Stimulated activated CD4-positive, alpha-beta T cell treated with anti-CD3 and anti-CD28 coated beads, Interleukin-1b, Interleukin-23, amount 100 ng/mL, for 1 hour (primary cell): ENCODE results near the gene SNX14.

Source experiments
- DNase-seq, 2 donors: peaks; one replicate each; pipeline ENCODE4 v3.0.0-alpha.2; 2020; ENCODE audit warnings: low read depth in 2 of 2

Gene SNX14

DNA sequence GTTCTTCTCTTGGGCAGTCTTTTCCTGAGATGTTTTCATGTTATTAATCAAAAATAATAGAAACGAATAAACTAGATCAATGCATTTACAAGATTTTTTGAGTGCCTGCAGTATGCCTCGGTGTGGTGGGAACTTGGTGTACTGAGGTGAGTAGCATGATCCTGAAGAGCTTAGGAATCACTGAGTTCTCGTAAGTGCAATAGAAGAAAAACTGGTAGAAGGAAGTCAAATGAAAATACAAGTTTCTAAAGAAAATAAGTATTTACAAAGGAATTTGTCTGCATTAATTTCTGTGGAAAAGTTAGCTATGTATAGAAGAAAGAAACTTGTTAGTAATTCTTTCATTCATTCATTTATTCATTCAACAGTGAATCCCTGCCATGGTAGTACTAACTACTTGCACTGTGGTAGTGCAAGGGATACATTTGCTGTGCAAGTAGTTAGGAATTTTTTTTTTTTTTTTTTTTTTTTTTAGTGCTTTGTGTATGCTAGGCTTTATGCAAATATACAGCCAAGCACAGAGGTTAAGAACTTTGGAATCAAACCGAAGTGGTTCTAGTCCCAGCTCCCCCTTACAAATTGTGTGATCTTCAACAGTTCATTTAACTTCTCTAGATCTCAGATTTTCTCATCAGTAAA, 129.9 kb downstream of the SNX14 start:
- no peak for DNase-seq

DNA sequence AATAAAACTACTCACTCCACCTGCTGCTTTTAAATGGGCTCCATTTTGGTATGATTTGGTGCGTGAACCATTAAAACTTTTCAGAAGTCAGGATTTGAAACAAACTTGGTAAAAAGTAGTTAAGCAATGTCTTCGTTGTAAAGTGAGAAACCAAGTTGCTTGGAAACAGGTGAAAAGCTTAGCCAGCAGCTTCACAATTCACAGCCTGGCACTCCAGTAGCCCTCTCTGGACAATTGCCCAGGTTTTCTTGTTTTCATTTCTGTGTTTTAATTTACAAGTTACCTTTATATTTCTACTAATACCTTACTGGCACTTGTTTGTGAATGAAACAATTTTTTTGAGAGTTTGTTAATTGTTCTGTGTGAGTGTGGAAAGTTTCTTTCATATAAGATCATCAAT, 131.0 kb downstream of the SNX14 start:
- DNase-seq: no peak

DNA sequence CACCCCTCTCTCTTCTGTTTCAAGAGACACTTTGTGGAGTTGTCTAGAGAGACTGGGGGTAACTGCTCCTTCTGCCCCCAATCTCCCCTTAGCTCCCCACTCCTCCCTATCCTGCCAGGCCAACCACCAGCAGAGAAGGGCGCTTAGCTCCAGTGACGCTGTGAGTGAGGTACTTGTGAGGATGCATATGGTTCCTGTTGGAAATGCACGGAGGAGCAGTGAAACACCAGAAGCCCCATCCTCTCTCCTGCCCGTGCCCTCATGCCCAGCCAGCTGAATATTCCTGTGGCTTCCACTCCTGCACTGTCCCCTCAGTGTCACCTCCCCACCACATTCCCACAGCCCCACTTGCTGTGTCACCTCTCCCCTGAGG, 131.9 kb downstream of the SNX14 start:
- DNase-seq: no peak

DNA sequence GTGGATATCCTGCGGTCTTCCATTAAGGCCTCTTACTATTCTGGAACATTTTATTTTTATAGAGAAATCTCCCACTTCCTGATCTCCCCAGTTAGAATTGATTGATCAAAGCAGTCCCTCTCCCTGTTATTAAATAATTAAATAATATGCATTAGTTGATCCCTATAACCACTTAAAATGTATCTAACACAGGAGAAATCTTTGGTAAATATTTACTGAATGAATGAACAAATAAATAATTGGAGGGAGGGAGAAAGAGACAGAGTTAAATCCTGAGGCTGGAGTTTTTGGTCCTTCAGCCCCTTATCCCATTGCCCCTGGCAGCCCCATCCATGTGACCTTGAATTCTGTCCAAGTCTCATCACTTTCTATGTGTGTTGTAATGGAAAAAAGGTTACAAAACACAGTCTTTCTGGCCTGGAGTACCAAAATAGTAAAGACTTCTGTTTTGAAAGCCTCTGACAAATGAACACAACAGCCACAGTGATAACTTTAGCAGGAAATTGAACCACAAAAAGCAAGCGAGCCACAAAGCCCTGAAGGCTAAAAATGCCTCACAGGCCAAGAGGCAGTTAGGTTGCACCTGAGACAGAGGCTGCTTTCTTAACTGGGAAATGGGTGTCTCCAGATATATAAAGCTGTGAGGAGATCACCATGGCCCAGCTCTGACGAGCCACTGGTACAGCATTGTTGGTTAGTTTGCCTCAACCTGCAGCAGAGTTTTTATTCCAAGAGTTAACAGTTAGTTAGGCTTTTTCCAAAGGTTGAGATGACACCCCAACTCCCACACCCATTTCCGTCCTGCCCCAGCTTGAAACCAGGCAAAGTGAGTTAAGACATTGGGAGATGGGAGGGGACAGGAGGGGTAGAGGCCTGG, 132.5 kb downstream of the SNX14 start:
- no peak for DNase-seq

GRCh38 chr6:85460154-85460920, 133.3 kb downstream of the SNX14 start:
- no peak for DNase-seq

GRCh38 chr6:85459224-85459901, 134.3 kb downstream of the SNX14 start:
- no peak for DNase-seq

DNA sequence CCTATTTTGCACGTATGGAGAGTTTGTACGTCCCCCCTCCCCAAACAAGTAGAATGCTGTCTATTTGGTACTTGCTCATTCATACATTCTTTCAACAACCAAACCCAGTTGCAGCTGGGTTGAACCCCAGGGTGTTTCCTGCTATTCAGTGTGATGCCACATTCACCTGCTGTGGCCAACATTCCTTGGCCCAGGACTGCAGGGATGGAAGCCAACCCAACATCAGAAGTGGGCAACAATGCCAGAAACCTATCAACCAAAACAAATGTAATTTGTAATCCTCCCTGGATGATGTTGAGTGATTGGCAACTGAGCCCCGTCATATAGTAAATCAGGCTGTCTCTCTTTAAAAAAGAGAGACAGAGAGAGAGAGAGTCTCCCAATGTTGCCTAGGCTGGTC, 134.9 kb downstream of the SNX14 start:
- DNase-seq: no peak

- DNase-seq: no peak
These were observed 135.5 kb downstream of the SNX14 start for GRCh38 chr6:85458184-85458583.

DNA sequence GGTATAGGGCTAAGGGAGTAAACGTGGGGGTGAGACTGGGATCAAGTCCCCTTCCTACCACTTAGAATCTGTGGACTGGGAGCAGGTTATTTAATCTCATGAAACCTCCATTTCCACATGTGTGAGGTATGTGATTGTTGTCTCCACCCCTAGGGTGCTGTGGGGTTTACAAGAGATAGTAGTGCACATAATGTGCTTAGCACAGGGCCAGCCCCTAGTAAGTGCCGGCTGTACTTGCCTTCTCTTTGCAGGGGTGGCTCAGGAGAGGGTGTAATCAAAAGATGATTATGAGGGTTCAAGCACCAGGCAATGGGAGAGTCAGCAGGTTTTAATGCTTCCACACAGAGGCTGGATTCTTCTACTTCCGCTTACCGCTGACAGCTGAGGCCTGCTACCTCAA, 136.9 kb downstream of the SNX14 start:
- no peak for DNase-seq
